BE2C (cell line): ENCODE results near the gene CPE.

Experiments used
- DNase-seq: peaks from one replicate; pipeline ENCODE4 v3.0.0-alpha.2; 2020
- H3K27me3 ChIP-seq: fragments of 250-450 bp; sonication (Bioruptor Pico); 2 replicates; pipeline ENCODE4 v1.5.1; 2020; ENCODE audit warnings: mild to moderate bottlenecking
- H3K36me3 ChIP-seq: fragments of 250-450 bp; sonication (Bioruptor Pico); 2 replicates; pipeline ENCODE4 v1.5.1; 2020; ENCODE audit warnings: mild to moderate bottlenecking
- H3K4me1 ChIP-seq: fragments of 250-450 bp; sonication (Bioruptor Pico); 2 replicates; pipeline ENCODE4 v1.5.1; 2020
- H3K4me3 ChIP-seq: 2 replicates; pipeline ENCODE4 v1.5.1; 2011; ENCODE audit warnings: low read depth, low read length
- H3K9me3 ChIP-seq: fragments of 250-450 bp; sonication (Bioruptor Pico); 2 replicates; pipeline ENCODE4 v1.5.1; 2020
- CTCF ChIP-seq: IDR thresholded peaks from 2 replicates; pipeline ENCODE4 v1.5.1; 2012; ENCODE audit warnings: mild to moderate bottlenecking, low read depth, low read length

The CPE gene

GRCh38 chr4:165403637-165404036 is 24.8 kb downstream of the CPE start:
- Histone ChIP-seq H3K4me1 (no peaks in the 10 kb centered on the region), H3K36me3 (no peaks in the 10 kb centered on the region), H3K27me3 (no peaks in the 10 kb centered on the region), H3K9me3 (no peaks in the 10 kb centered on the region), H3K4me3 (no peak overlapping the region)
- TF ChIP-seq CTCF, result peak; percentile 19; the same call in 1 of the 2 replicates
- DNase-seq, result peak; percentile 19

DNA sequence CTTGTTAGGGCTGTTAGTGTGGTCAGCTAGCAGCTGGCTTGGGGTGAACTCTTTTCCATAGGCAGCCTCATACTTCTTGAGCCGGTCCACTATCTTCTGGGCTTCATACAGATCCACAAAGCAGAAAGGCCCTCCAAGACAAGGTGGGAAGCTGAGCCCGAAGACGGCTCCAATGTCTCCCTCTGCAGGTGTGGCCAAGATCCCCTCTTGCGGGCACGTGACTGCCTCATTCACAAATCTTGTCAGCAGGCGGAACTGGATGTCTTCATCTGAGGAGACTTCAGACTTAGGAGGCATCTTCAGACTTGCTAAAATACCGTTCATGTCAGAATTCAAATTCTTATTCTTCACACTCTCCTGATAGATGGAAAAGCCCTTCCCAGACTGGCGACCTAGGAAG is 25.3 kb downstream of the CPE start:
- H3K4me3 ChIP-seq, result no peak overlapping the region
- no peaks in the 10 kb centered on the region for H3K9me3 ChIP-seq
- H3K27me3 ChIP-seq, result no peaks in the 10 kb centered on the region
- no peaks in the 10 kb centered on the region for H3K4me1 ChIP-seq
- TF ChIP-seq CTCF, result no peak
- H3K36me3 ChIP-seq, result no peaks in the 10 kb centered on the region
- DNase-seq, result no peak

DNA sequence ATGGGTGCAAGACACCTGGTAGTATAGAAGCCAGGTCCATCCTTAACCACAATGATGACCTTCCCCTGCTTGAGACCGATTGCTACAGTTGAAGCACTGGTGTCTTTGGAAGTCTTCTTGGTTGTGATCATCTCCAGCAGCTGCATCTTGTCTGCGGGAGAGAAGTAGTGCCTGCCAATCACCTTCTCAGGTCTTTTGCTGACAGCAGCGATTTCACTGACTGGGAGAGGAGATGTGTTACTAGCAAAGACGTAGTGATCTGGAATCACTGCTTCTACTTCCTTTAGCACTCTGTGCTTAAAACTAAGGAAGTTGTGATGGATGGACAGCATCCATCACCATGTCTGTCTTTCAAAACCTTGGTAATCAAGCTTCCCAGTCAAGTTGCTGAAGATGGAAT is 25.9 kb downstream of the CPE start:
- no peaks in the 10 kb centered on the region for H3K27me3 ChIP-seq
- no peak for TF ChIP-seq CTCF
- no peaks in the 10 kb centered on the region for H3K36me3 ChIP-seq
- H3K4me3 ChIP-seq, result no peak overlapping the region
- no peaks in the 10 kb centered on the region for H3K9me3 ChIP-seq
- H3K4me1 ChIP-seq, result no peaks in the 10 kb centered on the region
- DNase-seq, result no peak

DNA sequence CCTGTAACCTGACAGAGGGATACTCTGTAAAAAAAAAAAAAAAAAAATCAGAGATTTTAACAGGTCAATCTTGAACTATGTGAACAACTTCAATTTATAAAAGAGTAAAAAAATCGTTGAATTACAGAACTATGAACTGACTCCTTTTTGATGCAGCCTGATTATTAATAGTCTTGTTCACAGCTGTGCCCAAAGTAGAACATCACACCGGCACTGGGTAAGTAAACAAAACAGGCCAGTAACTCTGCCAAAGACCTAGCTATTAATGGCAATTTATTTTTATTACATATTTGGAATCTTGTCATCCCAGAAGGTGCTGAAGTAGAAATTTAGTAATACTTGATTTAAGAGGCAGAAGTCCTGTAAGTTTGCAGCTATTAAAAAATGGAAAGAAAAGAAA is 31.4 kb downstream of the CPE start:
- Histone ChIP-seq H3K4me3 (no peak overlapping the region), H3K36me3 (no peaks in the 10 kb centered on the region), H3K4me1 (no peaks in the 10 kb centered on the region), H3K27me3 (no peaks in the 10 kb centered on the region), H3K9me3 (no peaks in the 10 kb centered on the region)
- TF ChIP-seq CTCF, result no peak
- no peak for DNase-seq

DNA sequence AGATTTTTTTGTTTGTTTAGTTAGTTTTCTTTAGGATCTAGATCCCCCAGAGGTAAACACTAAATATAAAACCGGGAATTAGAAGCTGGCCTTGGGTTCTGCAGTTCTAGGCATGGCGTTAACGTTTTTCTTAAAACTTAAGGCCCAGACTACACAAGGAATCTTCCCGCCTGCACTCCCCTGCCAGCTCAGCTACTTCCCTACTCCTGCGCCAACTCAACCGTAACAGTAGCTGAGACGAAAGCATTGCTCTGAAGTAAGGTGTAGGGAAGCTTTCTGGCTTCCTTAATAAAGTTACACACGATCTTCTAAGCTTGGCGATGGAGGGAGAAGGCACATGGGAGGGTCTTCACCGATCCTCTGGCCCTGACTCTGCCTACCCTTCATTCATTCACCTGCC is 37.1 kb downstream of the CPE start:
- DNase-seq, result no peak
- H3K4me1 ChIP-seq, result no peaks in the 10 kb centered on the region
- no peaks in the 10 kb centered on the region for H3K27me3 ChIP-seq
- no peaks in the 10 kb centered on the region for H3K36me3 ChIP-seq
- no peaks in the 10 kb centered on the region for H3K9me3 ChIP-seq
- no peak overlapping the region for H3K4me3 ChIP-seq
- no peak for TF ChIP-seq CTCF

DNA sequence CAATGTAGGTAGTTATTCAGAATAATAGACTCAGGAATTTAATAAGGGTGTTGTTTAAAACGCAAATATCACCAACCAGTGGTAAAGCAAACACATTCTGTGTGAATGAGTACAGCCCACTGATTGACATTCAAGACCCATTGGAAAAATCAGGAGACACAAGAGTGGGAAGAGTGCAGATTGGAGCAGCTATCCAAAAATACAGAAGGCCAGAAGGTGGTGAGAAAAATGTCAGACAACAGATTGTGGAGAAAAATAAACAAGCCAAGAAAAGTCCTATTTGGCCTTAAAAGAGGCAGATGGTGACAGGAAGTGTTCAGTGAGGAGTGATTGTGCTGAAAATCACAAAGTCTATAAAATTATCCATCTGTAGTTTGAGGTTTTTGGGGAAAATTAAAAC is 39.3 kb downstream of the CPE start:
- Histone ChIP-seq H3K4me3 (no peak overlapping the region), H3K36me3 (no peaks in the 10 kb centered on the region), H3K9me3 (no peaks in the 10 kb centered on the region), H3K27me3 (no peaks in the 10 kb centered on the region), H3K4me1 (no peaks in the 10 kb centered on the region)
- DNase-seq, result no peak
- no peak for TF ChIP-seq CTCF
